Vagina (tissue), 2 donors: ENCODE measurements around the gene CD160.

Experiments used
- POLR2A ChIP-seq, 2 donors: fragments of 450-650 bp; IDR thresholded peaks; one replicate each; pipeline ENCODE4 v1.6.1; 2017; ENCODE audit warnings: antibody characterized with exemption in 2 of 2, mild to moderate bottlenecking in 2 of 2, moderate library complexity in 2 of 2
- POLR2AphosphoS5 ChIP-seq, 2 donors: sonication (generic); formaldehyde crosslinking; IDR thresholded peaks; one replicate each; pipeline ENCODE4 v1.9.0; 2017; ENCODE audit warnings: antibody characterized with exemption in 2 of 2, mild to moderate bottlenecking in 2 of 2, low read depth in 1 of 2; ENCODE audit not compliant: insufficient read depth in 1 of 2
- TF ChIP-seq, protein P1 (sequence below), 3 experiments: fragments of 450-650 bp in 2 of 3; fragments of 200-600 bp in 1 of 3; sonication (generic) in 1 of 3; IDR thresholded peaks; one replicate each; pipeline ENCODE4 v1.5.1; 2017 to 2019; ENCODE audit warnings: antibody characterized with exemption in 3 of 3, mild to moderate bottlenecking in 2 of 3, moderate library complexity in 2 of 3

DNA sequence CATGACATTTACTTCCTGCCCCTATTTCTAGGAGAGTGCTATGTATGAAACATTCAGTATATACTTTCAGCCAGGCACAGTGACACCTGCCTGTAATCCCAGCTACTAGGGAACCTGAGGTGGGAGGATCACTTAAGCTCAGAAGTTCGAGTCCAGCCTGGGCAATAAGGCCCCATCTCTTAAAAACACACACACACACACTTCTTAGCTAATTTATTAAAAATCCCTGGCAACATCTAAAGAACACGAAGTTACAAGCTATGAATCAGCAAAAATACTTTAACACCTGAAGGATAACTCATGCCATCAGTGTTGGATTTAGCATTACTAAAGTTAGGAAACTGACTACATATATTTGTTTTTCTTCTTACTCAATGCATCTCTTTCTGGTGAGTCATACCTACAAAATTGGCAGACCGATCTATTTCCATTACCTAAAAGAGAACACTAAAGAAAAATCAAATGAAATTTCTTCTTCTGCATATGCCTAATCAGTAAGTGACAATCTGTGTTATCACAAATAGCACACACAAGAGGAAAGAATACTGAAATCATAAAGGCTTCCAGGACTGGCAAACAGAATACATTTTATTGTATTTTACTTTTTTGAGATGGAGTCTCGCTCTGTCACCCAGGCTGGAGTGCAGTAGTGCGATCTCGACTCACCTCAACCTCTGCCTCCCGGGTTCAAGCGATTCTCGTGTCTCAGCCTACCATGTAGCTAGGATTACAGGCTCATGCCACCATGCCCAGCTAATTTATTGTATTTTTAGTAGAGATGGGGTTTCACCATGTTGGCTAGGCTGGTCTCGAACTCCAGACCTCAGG, 63.2 kb downstream of the CD160 start:
- TF ChIP-seq, protein P1, sequence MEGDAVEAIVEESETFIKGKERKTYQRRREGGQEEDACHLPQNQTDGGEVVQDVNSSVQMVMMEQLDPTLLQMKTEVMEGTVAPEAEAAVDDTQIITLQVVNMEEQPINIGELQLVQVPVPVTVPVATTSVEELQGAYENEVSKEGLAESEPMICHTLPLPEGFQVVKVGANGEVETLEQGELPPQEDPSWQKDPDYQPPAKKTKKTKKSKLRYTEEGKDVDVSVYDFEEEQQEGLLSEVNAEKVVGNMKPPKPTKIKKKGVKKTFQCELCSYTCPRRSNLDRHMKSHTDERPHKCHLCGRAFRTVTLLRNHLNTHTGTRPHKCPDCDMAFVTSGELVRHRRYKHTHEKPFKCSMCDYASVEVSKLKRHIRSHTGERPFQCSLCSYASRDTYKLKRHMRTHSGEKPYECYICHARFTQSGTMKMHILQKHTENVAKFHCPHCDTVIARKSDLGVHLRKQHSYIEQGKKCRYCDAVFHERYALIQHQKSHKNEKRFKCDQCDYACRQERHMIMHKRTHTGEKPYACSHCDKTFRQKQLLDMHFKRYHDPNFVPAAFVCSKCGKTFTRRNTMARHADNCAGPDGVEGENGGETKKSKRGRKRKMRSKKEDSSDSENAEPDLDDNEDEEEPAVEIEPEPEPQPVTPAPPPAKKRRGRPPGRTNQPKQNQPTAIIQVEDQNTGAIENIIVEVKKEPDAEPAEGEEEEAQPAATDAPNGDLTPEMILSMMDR (IDR thresholded peaks at IDR 0.05), result no peak
- TF ChIP-seq POLR2AphosphoS5 (IDR thresholded peaks at IDR 0.05; ENCODE audit: insufficient read depth in 1 of 2, low read depth in 1 of 2) (peak in 1 of 2 donors; percentile 75), POLR2A (IDR thresholded peaks at IDR 0.05) (no peak)
